HepG2 (cell line): ENCODE measurements around the gene KCNA1. TPM values are rescaled to one million over a fixed set of nuclear protein-coding genes. Genes with fewer than 3 reads are reported as not detected.

Source experiments
- ATAC-seq: fragments of 200-7000 bp; cut with Tn5 transposase; 3 replicates; pipeline ENCODE4 v1.9.1; 2020; ENCODE audit warnings: mild to moderate bottlenecking, moderate library complexity
- BruUV-seq: library from RNA; stranded (reverse); fragments of 400-500 nt; replicated peaks from 2 replicates; lab custom pipeline; 2021; lab: Mats Ljungman, UMichigan
- CTCF ChIA-PET: fragments of 300-600 bp; formaldehyde crosslinking; extraction: SDS; loops from one replicate; lab custom pipeline; 2021; ENCODE audit warnings: low total read pairs, inconsistent platforms, low intra/inter-chr PET ratio; lab: Yijun Ruan, JAX
- POLR2A ChIA-PET: fragments of 350-600 bp; sonication (Branson Sonifier 250); formaldehyde crosslinking; loops from one replicate; lab custom pipeline; 2020; ENCODE audit warnings: antibody characterized with exemption, inconsistent platforms; lab: Yijun Ruan, JAX
- DNase-seq: peaks from one replicate; pipeline ENCODE4 v3.0.0-alpha.2; 2015; ENCODE audit warnings: low spot score
- FAIRE-seq: peaks from 3 replicates; lab custom pipeline; 2011; peaks lifted over from hg19 to GRCh38; lab: Jason Lieb, UNC
- H2AFZ ChIP-seq: one replicate; pipeline ENCODE4 v1.6.1; 2011; ENCODE audit warnings: low read length, inconsistent platforms
- H3K27ac ChIP-seq: fragments of 300-600 bp; 3 replicates; pipeline ENCODE4 v1.8.0; 2011; ENCODE audit warnings: mixed run types, mild to moderate bottlenecking, mixed read lengths, low read length, inconsistent platforms; ENCODE audit not compliant: insufficient read depth; ENCODE audit errors: extremely low read length
- H3K27me3 ChIP-seq, 2 experiments: fragments of 200-600 bp in 1 of 2; 2 replicates in 1 of 2; 3 replicates in 1 of 2; pipeline versions ENCODE4 v1.6.0 to v1.8.0; 2011; ENCODE audit warnings: low read length in 2 of 2, mild to moderate bottlenecking in 2 of 2, moderate library complexity in 2 of 2, inconsistent platforms in 1 of 2; ENCODE audit not compliant: insufficient read depth in 2 of 2, control insufficient read depth in 1 of 2
- H3K36me3 ChIP-seq, 2 experiments: fragments of 200-600 bp in 1 of 2; replicated peaks in 1 of 2; 2 replicates in 1 of 2; 3 replicates in 1 of 2; pipeline versions ENCODE4 v1.5.1 to v1.8.0; 2011; ENCODE audit warnings: low read length in 2 of 2, inconsistent platforms in 1 of 2; ENCODE audit not compliant: insufficient read depth in 2 of 2, control insufficient read depth in 1 of 2
- H3K4me1 ChIP-seq: 2 replicates; pipeline ENCODE4 v1.5.1; 2012; ENCODE audit warnings: low read length, inconsistent platforms; ENCODE audit not compliant: insufficient read depth
- H3K4me2 ChIP-seq: 2 replicates; pipeline ENCODE4 v1.6.0; 2011; ENCODE audit warnings: low read depth, low read length, inconsistent platforms
- H3K4me3 ChIP-seq, 3 experiments: fragments of 200-600 bp in 1 of 3; sonication (generic), shearing (Covaris generic) in 1 of 3; replicated peaks in 1 of 3; 2 replicates each; pipeline ENCODE4 v1.5.1; 2011 to 2016; ENCODE audit warnings: low read length in 3 of 3, inconsistent platforms in 2 of 3, low read depth in 2 of 3, mild to moderate bottlenecking in 2 of 3, control low read depth in 1 of 3, mixed read lengths in 1 of 3; ENCODE audit not compliant: insufficient read depth in 1 of 3
- H3K79me2 ChIP-seq: one replicate; pipeline ENCODE4 v1.6.1; 2011; ENCODE audit warnings: low read length, inconsistent platforms; ENCODE audit not compliant: insufficient read depth
- H3K9ac ChIP-seq: 2 replicates; pipeline ENCODE4 v1.6.0; 2011; ENCODE audit warnings: mild to moderate bottlenecking, low read depth, low read length, inconsistent platforms; ENCODE audit not compliant: insufficient read depth
- H3K9me3 ChIP-seq: 2 replicates; pipeline ENCODE4 v1.5.1; 2012; ENCODE audit warnings: mild to moderate bottlenecking, low read length
- H4K20me1 ChIP-seq: 2 replicates; pipeline ENCODE4 v1.6.0; 2011; ENCODE audit warnings: inconsistent platforms, mild to moderate bottlenecking, low read length, moderate library complexity; ENCODE audit not compliant: insufficient read depth
- CBFB ChIP-seq: sonication (generic); formaldehyde crosslinking; IDR thresholded peaks from 2 replicates; pipeline ENCODE4 v1.4.0; 2020; ENCODE audit warnings: missing genetic modification reagents
- CCAR2 ChIP-seq: fragments of 200-400 bp; formaldehyde crosslinking; optimal IDR thresholded peaks from 2 replicates; pipeline ENCODE3; 2018; ENCODE audit warnings: low read depth, mild to moderate bottlenecking, low read length, moderate library complexity
- FOXC1 ChIP-seq: sonication (generic); formaldehyde crosslinking; IDR thresholded peaks from 2 replicates; pipeline ENCODE4 v1.8.0; 2022; ENCODE audit warnings: mild to moderate bottlenecking, missing genetic modification reagents, borderline replicate concordance
- FOXP1 ChIP-seq, 2 experiments: fragments of 450-650 bp in 1 of 2; IDR thresholded peaks; 2 replicates each; pipeline ENCODE4 v1.6.1; 2017 to 2018; ENCODE audit warnings: antibody characterized with exemption in 1 of 2
- HNRNPH1 ChIP-seq: fragments of 200-400 bp; formaldehyde crosslinking; optimal IDR thresholded peaks from 2 replicates; pipeline ENCODE3; 2017; ENCODE audit warnings: mild to moderate bottlenecking, low read depth, low read length
- NFKB2 ChIP-seq: sonication (generic); formaldehyde crosslinking; IDR thresholded peaks from 2 replicates; pipeline ENCODE4 v1.4.0; 2020; ENCODE audit warnings: missing genetic modification reagents, borderline replicate concordance
- PCBP1 ChIP-seq: fragments of 200-400 bp; formaldehyde crosslinking; IDR thresholded peaks from 2 replicates; pipeline ENCODE4 v1.6.1; 2017; ENCODE audit warnings: mild to moderate bottlenecking, low read depth, low read length, borderline replicate concordance
- PPARG ChIP-seq: conservative IDR thresholded peaks from 2 replicates; pipeline ENCODE4 v1.6.1; 2016; ENCODE audit warnings: missing biosample characterization, missing genetic modification reagents
- SMARCE1 ChIP-seq: fragments of 450-650 bp; IDR thresholded peaks from 2 replicates; pipeline ENCODE4 v1.6.1; 2017; ENCODE audit warnings: borderline replicate concordance
- TMF1 ChIP-seq: sonication (generic); formaldehyde crosslinking; IDR thresholded peaks from 2 replicates; pipeline ENCODE4 v1.8.1; 2022; ENCODE audit warnings: low read depth, missing genetic modification reagents
- ZNF101 ChIP-seq: sonication (generic); formaldehyde crosslinking; IDR thresholded peaks from 2 replicates; pipeline ENCODE4 v1.4.0; 2020; ENCODE audit warnings: mild to moderate bottlenecking, low read depth, missing genetic modification reagents, borderline replicate concordance
- ZNF543 ChIP-seq: sonication (generic); formaldehyde crosslinking; IDR thresholded peaks from 2 replicates; pipeline ENCODE4 v1.4.0; 2020; ENCODE audit warnings: mild to moderate bottlenecking, missing genetic modification reagents
- ZNF713 ChIP-seq: sonication (generic); formaldehyde crosslinking; IDR thresholded peaks from 2 replicates; pipeline ENCODE4 v1.4.0; 2020; ENCODE audit warnings: mild to moderate bottlenecking, missing genetic modification reagents
- ZSCAN25 ChIP-seq: sonication (generic); formaldehyde crosslinking; IDR thresholded peaks from 2 replicates; pipeline ENCODE4 v1.8.0; 2022; ENCODE audit warnings: mild to moderate bottlenecking, missing genetic modification reagents
- WGBS: methylation state at CpG from one replicate; pipeline ENCODE4 v1.1.6; 2017; ENCODE audit warnings: low lambda C conversion rate; 5-methylcytosine and 5-hydroxymethylcytosine counted together
- in situ Hi-C: cut with HindIII; loops from 2 replicates; pipeline ENCODE4 v1.10.0; 2017; ENCODE audit warnings: low pct_unique_long_range_greater_than_20kb; ENCODE audit not compliant: extremely low pct_ligation_motif_present
- intact Hi-C: fragments of 100-400 bp; cut with micrococcal nuclease; formaldehyde crosslinking; loops from one replicate; pipeline ENCODE4 v1.10.0; 2022; ENCODE audit not compliant: unreplicated experiment
- polyA plus RNA-seq, 8 experiments: library from polyadenylated mRNA; depleted of rRNA in 3 of 8; stranded (reverse) in 7 of 8; unstranded in 1 of 8; fragments of >200 nt; fragmentation: Illumina TruSeq in 4 of 8; extraction: Trizol in 4 of 8; gene quantifications; 2 replicates each; pipeline versions ENCODE4 v1.2.1 to v1.2.3, GENCODE V29; 2011 to 2016; ENCODE audit warnings: low read depth in 4 of 8, missing spikeins in 1 of 8, mixed read lengths in 1 of 8; ENCODE audit not compliant: insufficient read depth in 1 of 8
- total RNA-seq, 5 experiments: library from RNA; depleted of rRNA; stranded (reverse); fragments of >200 nt; fragmentation: Illumina TruSeq; extraction: Trizol; gene quantifications; 2 replicates each; pipeline ENCODE4 v1.2.3, GENCODE V29; 2016; ENCODE audit warnings: low read depth in 1 of 5
- TF ChIP-seq, protein P1 (sequence below), 2 experiments: sonication (generic) in 1 of 2; formaldehyde crosslinking in 1 of 2; IDR thresholded peaks; 2 replicates each; pipeline versions ENCODE4 v1.4.0 to v1.6.1; 2016 to 2020; ENCODE audit warnings: borderline replicate concordance in 1 of 2, low read depth in 1 of 2, mild to moderate bottlenecking in 1 of 2, missing genetic modification reagents in 1 of 2
- TF ChIP-seq, protein P2 (sequence below): IDR thresholded peaks from 2 replicates; pipeline ENCODE4 v1.4.0; 2020; ENCODE audit warnings: mild to moderate bottlenecking, missing genetic modification reagents

KCNA1 gene
- total and polyA plus RNA-seq, 2 of the 13 experiments (the other 11 are each of a cell fraction or from before 2014, with no cell fraction given), result not detected

GRCh38 chr12:4951083-4951482 lies 41.4 kb downstream of the KCNA1 start (continued):
- TF ChIP-seq, protein P1, sequence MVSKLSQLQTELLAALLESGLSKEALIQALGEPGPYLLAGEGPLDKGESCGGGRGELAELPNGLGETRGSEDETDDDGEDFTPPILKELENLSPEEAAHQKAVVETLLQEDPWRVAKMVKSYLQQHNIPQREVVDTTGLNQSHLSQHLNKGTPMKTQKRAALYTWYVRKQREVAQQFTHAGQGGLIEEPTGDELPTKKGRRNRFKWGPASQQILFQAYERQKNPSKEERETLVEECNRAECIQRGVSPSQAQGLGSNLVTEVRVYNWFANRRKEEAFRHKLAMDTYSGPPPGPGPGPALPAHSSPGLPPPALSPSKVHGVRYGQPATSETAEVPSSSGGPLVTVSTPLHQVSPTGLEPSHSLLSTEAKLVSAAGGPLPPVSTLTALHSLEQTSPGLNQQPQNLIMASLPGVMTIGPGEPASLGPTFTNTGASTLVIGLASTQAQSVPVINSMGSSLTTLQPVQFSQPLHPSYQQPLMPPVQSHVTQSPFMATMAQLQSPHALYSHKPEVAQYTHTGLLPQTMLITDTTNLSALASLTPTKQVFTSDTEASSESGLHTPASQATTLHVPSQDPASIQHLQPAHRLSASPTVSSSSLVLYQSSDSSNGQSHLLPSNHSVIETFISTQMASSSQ (IDR thresholded peaks at IDR 0.05; ENCODE audit: low read depth), result no peak
- TF ChIP-seq, protein P1 (CRISPR knock-in tag; IDR thresholded peaks at IDR 0.05; ENCODE audit: borderline replicate concordance), result no peak
- no peak for TF ChIP-seq SMARCE1
- TF ChIP-seq FOXP1 (IDR thresholded peaks at IDR 0.05), result no peak
- TF ChIP-seq FOXP1 (CRISPR knock-in tag; IDR thresholded peaks at IDR 0.05), result no peak
- no peak for TF ChIP-seq TMF1 (CRISPR knock-in tag)
- no peak for TF ChIP-seq HNRNPH1
- no peak for TF ChIP-seq PPARG (CRISPR knock-in tag)

GRCh38 chr12:4951601-4952000 lies 41.9 kb downstream of the KCNA1 start:
- H2AFZ ChIP-seq, result no peak overlapping the region
- no peak overlapping the region for H3K9ac ChIP-seq
- 0% methylated on average over 1 of the region's 3 CpGs for WGBS
- BruUV-seq, result no TSS peak
- ATAC-seq (no peak), FAIRE-seq (no peak), DNase-seq (no peak)
- H3K4me2 ChIP-seq, result no peak overlapping the region
- in situ Hi-C loops (no loop called here), intact Hi-C loops (no loop called here)
- CTCF ChIA-PET, result no interaction called here
- POLR2A ChIA-PET, result no interaction called here
- H3K36me3 ChIP-seq, result no peaks in the 10 kb centered on the region
- H3K9me3 ChIP-seq, result no peaks in the 10 kb centered on the region
- peaks cover 1 to 21% of the 10 kb centered on the region in 2 experiments; a peak in 2 of 5 replicates for H3K27me3 ChIP-seq
- H4K20me1 ChIP-seq, result no peaks in the 10 kb centered on the region
- no peak overlapping the region for H3K27ac ChIP-seq
- H3K4me1 ChIP-seq, result no peaks in the 10 kb centered on the region
- no peaks in the 10 kb centered on the region for H3K79me2 ChIP-seq
- TF ChIP-seq NFKB2 (CRISPR knock-in tag) (no peak), ZNF101 (CRISPR knock-in tag) (no peak), PCBP1 (no peak), CBFB (CRISPR knock-in tag) (no peak), ZSCAN25 (CRISPR knock-in tag) (no peak), ZNF543 (CRISPR knock-in tag) (no peak), CCAR2 (no peak), FOXC1 (CRISPR knock-in tag) (no peak), ZNF713 (CRISPR knock-in tag) (no peak)
- TF ChIP-seq, protein P2, sequence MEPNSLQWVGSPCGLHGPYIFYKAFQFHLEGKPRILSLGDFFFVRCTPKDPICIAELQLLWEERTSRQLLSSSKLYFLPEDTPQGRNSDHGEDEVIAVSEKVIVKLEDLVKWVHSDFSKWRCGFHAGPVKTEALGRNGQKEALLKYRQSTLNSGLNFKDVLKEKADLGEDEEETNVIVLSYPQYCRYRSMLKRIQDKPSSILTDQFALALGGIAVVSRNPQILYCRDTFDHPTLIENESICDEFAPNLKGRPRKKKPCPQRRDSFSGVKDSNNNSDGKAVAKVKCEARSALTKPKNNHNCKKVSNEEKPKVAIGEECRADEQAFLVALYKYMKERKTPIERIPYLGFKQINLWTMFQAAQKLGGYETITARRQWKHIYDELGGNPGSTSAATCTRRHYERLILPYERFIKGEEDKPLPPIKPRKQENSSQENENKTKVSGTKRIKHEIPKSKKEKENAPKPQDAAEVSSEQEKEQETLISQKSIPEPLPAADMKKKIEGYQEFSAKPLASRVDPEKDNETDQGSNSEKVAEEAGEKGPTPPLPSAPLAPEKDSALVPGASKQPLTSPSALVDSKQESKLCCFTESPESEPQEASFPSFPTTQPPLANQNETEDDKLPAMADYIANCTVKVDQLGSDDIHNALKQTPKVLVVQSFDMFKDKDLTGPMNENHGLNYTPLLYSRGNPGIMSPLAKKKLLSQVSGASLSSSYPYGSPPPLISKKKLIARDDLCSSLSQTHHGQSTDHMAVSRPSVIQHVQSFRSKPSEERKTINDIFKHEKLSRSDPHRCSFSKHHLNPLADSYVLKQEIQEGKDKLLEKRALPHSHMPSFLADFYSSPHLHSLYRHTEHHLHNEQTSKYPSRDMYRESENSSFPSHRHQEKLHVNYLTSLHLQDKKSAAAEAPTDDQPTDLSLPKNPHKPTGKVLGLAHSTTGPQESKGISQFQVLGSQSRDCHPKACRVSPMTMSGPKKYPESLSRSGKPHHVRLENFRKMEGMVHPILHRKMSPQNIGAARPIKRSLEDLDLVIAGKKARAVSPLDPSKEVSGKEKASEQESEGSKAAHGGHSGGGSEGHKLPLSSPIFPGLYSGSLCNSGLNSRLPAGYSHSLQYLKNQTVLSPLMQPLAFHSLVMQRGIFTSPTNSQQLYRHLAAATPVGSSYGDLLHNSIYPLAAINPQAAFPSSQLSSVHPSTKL, result no peak
- H3K4me3 ChIP-seq, result no peak overlapping the region
